ENCODE measurements around the gene C2orf92.
A peak's percentile ranks its signal among the peaks of the same experiment; 100 is the strongest.

Gene C2orf92

DNA sequence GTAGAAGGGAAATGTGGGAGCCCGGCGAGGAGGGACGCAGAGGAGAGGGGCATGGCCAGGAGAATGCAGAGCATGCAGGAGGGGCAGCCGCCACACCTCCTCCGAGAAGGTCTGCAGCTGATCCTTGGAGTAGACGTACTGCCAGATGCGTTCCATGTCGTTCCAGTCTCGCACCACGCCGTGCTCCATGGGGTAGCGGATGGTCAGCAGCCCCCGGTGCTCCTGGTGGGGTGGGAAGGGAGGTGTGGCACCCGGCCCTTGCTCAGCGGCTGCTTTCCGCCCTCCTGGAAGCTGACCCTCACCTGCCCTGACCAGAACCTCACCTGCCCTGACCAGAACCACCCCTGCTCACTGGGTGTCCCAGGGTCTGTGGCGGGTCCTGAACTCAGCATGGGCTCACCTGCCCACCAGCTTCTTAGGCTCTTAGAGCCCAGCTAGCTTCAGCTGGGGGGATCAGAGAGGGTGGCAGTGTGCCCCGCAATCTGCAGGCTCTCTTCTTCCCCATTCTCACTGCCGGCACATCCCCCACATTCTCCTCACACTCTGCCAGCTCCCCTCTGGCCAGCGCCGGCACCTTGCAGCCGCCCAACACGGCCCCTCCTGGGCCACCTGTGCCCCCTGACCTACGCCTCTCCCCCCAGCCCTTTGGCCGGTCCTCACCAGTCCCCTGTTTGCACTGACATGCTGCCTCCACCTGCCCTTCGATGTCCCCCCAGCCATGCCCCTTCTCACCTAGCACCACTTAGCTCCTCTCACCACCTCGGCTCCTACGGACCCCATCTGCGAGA lies 10.1 kb upstream of the C2orf92 start:
- TF ChIP-seq TAF1 (IDR thresholded peaks at IDR 0.05; ENCODE audit: borderline replicate concordance, insufficient read depth, low read length): no peak
- TF ChIP-seq, protein P1, sequence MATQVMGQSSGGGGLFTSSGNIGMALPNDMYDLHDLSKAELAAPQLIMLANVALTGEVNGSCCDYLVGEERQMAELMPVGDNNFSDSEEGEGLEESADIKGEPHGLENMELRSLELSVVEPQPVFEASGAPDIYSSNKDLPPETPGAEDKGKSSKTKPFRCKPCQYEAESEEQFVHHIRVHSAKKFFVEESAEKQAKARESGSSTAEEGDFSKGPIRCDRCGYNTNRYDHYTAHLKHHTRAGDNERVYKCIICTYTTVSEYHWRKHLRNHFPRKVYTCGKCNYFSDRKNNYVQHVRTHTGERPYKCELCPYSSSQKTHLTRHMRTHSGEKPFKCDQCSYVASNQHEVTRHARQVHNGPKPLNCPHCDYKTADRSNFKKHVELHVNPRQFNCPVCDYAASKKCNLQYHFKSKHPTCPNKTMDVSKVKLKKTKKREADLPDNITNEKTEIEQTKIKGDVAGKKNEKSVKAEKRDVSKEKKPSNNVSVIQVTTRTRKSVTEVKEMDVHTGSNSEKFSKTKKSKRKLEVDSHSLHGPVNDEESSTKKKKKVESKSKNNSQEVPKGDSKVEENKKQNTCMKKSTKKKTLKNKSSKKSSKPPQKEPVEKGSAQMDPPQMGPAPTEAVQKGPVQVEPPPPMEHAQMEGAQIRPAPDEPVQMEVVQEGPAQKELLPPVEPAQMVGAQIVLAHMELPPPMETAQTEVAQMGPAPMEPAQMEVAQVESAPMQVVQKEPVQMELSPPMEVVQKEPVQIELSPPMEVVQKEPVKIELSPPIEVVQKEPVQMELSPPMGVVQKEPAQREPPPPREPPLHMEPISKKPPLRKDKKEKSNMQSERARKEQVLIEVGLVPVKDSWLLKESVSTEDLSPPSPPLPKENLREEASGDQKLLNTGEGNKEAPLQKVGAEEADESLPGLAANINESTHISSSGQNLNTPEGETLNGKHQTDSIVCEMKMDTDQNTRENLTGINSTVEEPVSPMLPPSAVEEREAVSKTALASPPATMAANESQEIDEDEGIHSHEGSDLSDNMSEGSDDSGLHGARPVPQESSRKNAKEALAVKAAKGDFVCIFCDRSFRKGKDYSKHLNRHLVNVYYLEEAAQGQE (IDR thresholded peaks at IDR 0.05; ENCODE audit: insufficient read depth in 1 of 2, low read depth in 2 of 2, low read length in 2 of 2): no peak
- TF ChIP-seq SIN3A (IDR thresholded peaks at IDR 0.05; ENCODE audit: borderline replicate concordance, insufficient read depth, low read length): no peak
- no peak for TF ChIP-seq POLR2AphosphoS5 (IDR thresholded peaks at IDR 0.05; ENCODE audit: low read depth, low read length)
- TF ChIP-seq FOXP2 (optimal IDR thresholded peaks at IDR 0.05; ENCODE audit: borderline replicate concordance, extremely low read depth, extremely low read length, insufficient read depth): no peak

- TF ChIP-seq FOXP2 (optimal IDR thresholded peaks at IDR 0.05; ENCODE audit: borderline replicate concordance, extremely low read depth, extremely low read length, insufficient read depth): no peak
These were observed 9.3 kb upstream of the C2orf92 start for GRCh38 chr2:97660044-97660774.

GRCh38 chr2:97660775-97661389 lies 8.6 kb upstream of the C2orf92 start:
- TF ChIP-seq POLR2AphosphoS5 (IDR thresholded peaks at IDR 0.05; ENCODE audit: low read depth, low read length) (no peak), SIN3A (IDR thresholded peaks at IDR 0.05; ENCODE audit: borderline replicate concordance, insufficient read depth, low read length) (no peak)

GRCh38 chr2:97661927-97662326 lies 7.6 kb upstream of the C2orf92 start:
- TF ChIP-seq, protein P1 (IDR thresholded peaks at IDR 0.05; ENCODE audit: insufficient read depth in 1 of 2, low read depth in 2 of 2, low read length in 2 of 2): no peak
- TF ChIP-seq SIN3A (IDR thresholded peaks at IDR 0.05; ENCODE audit: borderline replicate concordance, insufficient read depth, low read length) (no peak), POLR2AphosphoS5 (IDR thresholded peaks at IDR 0.05; ENCODE audit: low read depth, low read length) (no peak), FOXP2 (optimal IDR thresholded peaks at IDR 0.05; ENCODE audit: borderline replicate concordance, extremely low read depth, extremely low read length, insufficient read depth) (no peak), TAF1 (IDR thresholded peaks at IDR 0.05; ENCODE audit: borderline replicate concordance, insufficient read depth, low read length) (no peak)

DNA sequence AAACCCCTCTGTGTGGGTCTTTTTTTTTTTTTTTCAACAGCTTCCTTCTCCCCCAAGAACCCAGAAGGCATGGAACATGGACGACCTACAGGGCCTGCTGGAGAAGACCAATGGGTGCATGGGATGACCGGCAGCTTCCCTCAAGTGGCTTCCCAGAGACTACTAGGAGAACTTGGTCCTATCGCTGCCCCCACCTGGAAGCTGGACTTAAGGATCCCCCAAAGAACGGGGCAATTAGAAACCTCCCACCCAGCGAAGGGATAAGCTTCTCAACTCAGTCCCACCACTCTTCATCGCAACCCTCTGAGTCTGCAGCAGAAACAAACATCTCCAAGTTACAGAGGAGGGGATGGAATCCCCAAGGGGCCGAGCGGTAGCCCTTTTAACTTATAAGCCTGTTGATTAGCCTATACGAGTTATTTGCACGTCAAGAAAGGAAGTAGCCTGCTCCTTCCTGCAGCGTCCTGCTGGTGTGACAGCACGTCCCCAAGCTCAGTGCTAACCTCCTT lies 7.1 kb upstream of the C2orf92 start:
- TF ChIP-seq POLR2AphosphoS5 (IDR thresholded peaks at IDR 0.05; ENCODE audit: low read depth, low read length): no peak

DNA sequence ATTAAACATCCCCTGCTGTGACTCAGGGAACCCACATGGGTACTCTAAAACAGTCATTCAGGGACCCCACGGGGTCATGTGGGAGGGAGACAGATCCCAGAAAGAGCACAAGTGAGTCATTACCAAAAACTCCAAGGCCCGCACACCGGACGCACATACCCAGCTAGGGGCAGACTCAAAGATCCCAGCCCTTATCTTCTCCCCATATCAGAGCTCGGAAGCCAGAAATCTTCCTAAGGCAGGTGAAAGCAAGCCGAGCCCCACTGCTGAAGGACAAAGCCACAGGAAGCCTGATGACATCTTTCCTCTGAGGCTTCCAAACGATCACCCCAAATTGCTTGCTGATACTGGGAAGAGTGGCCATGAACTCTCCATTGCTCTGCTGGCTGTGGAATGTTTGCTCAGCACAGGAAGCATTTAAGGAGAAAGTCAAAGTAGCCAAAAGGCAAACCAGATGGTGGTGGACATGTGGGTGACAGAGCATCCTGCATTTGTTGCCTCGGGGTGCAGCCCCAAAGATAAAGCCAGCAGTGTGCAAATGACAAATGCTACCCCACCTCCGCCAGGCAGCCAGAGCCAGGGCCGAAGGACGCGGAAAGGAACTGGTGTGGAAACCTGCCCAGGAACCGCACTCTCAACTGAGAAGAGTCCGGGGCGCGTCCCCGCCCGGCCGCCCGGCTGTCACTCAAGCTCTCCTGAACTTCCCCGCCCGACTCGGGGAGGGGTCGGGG lies 6.5 kb upstream of the C2orf92 start:
- TF ChIP-seq POLR2AphosphoS5 (IDR thresholded peaks at IDR 0.05; ENCODE audit: low read depth, low read length) (peak; percentile 63; the same call in 1 of the 2 replicates), FOXP2 (optimal IDR thresholded peaks at IDR 0.05; ENCODE audit: borderline replicate concordance, extremely low read depth, extremely low read length, insufficient read depth) (no peak)

GRCh38 chr2:97663626-97663961 lies 5.9 kb upstream of the C2orf92 start:
- TF ChIP-seq, protein P1 (IDR thresholded peaks at IDR 0.05; ENCODE audit: insufficient read depth in 1 of 2, low read depth in 2 of 2, low read length in 2 of 2): no peak
- no peak for TF ChIP-seq SIN3A (IDR thresholded peaks at IDR 0.05; ENCODE audit: borderline replicate concordance, insufficient read depth, low read length)
- TF ChIP-seq TAF1 (IDR thresholded peaks at IDR 0.05; ENCODE audit: borderline replicate concordance, insufficient read depth, low read length): no peak
- no peak for TF ChIP-seq FOXP2 (optimal IDR thresholded peaks at IDR 0.05; ENCODE audit: borderline replicate concordance, extremely low read depth, extremely low read length, insufficient read depth)
- no peak for TF ChIP-seq POLR2AphosphoS5 (IDR thresholded peaks at IDR 0.05; ENCODE audit: low read depth, low read length)

Measured in PFSK-1 (cell line).